ENCODE results near the gene ARL15. TPM values are rescaled to one million over a fixed set of nuclear protein-coding genes. Genes with fewer than 3 reads are reported as not detected.

The ARL15 gene
- total and polyA plus RNA-seq, 2 of the 8 experiments (the other 6 are each of a cell fraction or from before 2014, with no cell fraction given), result 9.9 to 21.2 TPM

DNA sequence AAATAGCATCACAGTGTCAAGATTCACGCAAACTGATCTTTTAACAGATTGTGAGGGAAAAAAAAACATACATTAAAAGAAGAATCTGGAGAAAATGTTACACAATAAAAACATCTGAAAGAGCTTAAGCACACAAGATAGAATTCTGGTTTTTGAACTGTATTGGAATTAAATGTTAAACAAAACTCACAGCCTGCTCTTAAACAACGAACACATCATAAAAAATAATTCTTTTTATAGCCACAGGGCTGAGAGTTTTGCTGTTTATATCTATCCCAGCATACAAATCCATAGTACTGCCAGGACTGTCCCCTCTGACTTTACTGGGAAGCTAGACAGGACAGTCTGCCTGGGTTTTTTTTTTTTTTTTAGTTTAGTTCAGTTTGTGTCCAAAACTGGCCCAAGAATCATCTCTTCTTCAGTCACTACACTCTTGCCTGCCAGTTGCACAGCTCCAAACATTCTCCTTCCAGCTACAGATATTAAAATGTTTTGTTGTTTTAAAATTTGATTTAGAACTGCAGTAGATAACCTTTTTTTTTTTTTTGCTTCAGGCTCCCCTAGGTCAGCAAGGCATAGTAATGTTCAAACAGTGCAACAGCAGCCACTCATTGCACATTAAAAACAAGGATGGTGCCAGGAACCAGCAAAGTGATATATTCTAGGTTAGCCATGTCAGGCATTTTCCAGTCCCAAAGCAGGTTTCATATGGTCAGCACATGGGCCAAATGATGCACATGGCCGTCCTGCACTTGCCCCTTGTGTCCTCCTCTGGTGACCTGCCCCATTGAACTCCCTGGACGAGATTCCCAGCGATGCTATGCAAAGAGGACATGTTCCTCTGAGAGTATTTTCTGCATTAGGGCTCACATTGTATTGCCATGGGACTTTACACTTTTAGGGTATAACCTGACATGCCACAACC is 173.6 kb downstream of the ARL15 start:
- Histone ChIP-seq H3K27me3 (replicated peaks in 1 of 4; ENCODE audit: control insufficient read depth in 3 of 4, extremely low read depth in 1 of 4, insufficient read depth in 3 of 4, low read length in 3 of 4) (no peaks in the 10 kb centered on the region), H2AFZ (ENCODE audit: low read length) (no peak overlapping the region), H3K4me3 (ENCODE audit: extremely low read depth in 1 of 4, insufficient read depth in 2 of 4, low read depth in 3 of 4, low read length in 4 of 4) (no peak overlapping the region), H3K23ac (ENCODE audit: insufficient read length) (no peak overlapping the region), H2BK5ac (ENCODE audit: low read depth, low read length) (no peak overlapping the region), H2BK15ac (ENCODE audit: low read length) (no peak overlapping the region), H3K4ac (replicated peaks; ENCODE audit: insufficient read length, low read depth, low read length) (no peak overlapping the region), H4K5ac (ENCODE audit: insufficient read length, low read depth, low read length) (no peak overlapping the region), H2BK12ac (ENCODE audit: low read depth, low read length) (no peak overlapping the region), H3K56ac (replicated peaks; ENCODE audit: insufficient read length, low read depth, low read length) (no peak overlapping the region), H2BK120ac (replicated peaks; ENCODE audit: low read depth, low read length) (no peak overlapping the region), H3K27ac (ENCODE audit: low read depth, low read length) (no peak overlapping the region), H4K20me1 (replicated peaks in 1 of 2; ENCODE audit: control insufficient read depth in 1 of 2, insufficient read depth in 2 of 2, low read length in 2 of 2) (peaks cover 0 to 2% of the 10 kb centered on the region in 2 experiments), H4K91ac (replicated peaks; ENCODE audit: insufficient read length, low read length) (no peak overlapping the region), H3K79me1 (ENCODE audit: low read depth, low read length) (no peaks in the 10 kb centered on the region), H4K8ac (ENCODE audit: extremely low read depth, insufficient read depth, low read length) (no peak overlapping the region), H3K9me3 (ENCODE audit: insufficient read depth in 2 of 2, low read depth in 1 of 2, low read length in 1 of 2) (no peaks in the 10 kb centered on the region), H3K18ac (ENCODE audit: extremely low read depth, low read length) (no peak overlapping the region), H2AK5ac (ENCODE audit: low read depth, low read length) (no peak overlapping the region), H3K79me2 (ENCODE audit: control insufficient read depth in 1 of 2, insufficient read depth in 2 of 2, low read length in 2 of 2) (no peaks in the 10 kb centered on the region), H2BK20ac (ENCODE audit: low read length) (no peak overlapping the region), H3K14ac (ENCODE audit: insufficient read length) (no peak overlapping the region), H3K4me2 (ENCODE audit: insufficient read depth in 1 of 2, low read depth in 2 of 2, low read length in 2 of 2) (no peak overlapping the region), H3K4me1 (replicated peaks in 1 of 4; ENCODE audit: control insufficient read depth in 3 of 4, insufficient read depth in 4 of 4, low read length in 3 of 4) (no peaks in the 10 kb centered on the region), H3K23me2 (ENCODE audit: low read depth, low read length) (no peaks in the 10 kb centered on the region), H3K9ac (replicated peaks in 1 of 4; ENCODE audit: extremely low read depth in 1 of 4, low read depth in 3 of 4, low read length in 3 of 4) (no peak overlapping the region), H3K36me3 (ENCODE audit: control insufficient read depth in 2 of 4, insufficient read depth in 4 of 4, low read length in 3 of 4) (no peaks in the 10 kb centered on the region)
- no peak for FAIRE-seq
- DNase-seq (ENCODE audit: low read depth in 1 of 2, low spot score in 2 of 2), result no peak
- CTCF ChIA-PET (ENCODE audit: partially characterized antibody), result interaction anchor here (0.7 to 1.6 kb wide), 4 partner anchors 10 to 896 kb away, joined by 3 read pairs; no protein-coding TSS in a partner anchor
- POLR2A ChIA-PET (ENCODE audit: partially characterized antibody), result no interaction called here
- WGBS, 2 experiments (ENCODE audit: extremely low coverage in 1 of 2, insufficient coverage in 1 of 2, insufficient read length in 1 of 2, insufficient replicate concordance in 2 of 2, low coverage in 1 of 2, low lambda C conversion rate in 2 of 2, missing lambda C conversion rate in 1 of 2), result 92% methylated on average over 5 of the region's 5 CpGs; no CpG with 5 or more reads in 1 of the 2 experiments
- TF ChIP-seq HDAC2 (IDR thresholded peaks at IDR 0.05; ENCODE audit: borderline replicate concordance in 1 of 2, low read depth in 2 of 2, low read length in 2 of 2) (no peak), FOSL1 (IDR thresholded peaks at IDR 0.05; ENCODE audit: insufficient read depth, low read depth, low read length) (no peak), NRF1 (IDR thresholded peaks at IDR 0.05; ENCODE audit: low read depth, low read length) (no peak), KDM1A (IDR thresholded peaks at IDR 0.05; ENCODE audit: borderline replicate concordance, low read length) (no peak), EP300 (IDR thresholded peaks at IDR 0.05; ENCODE audit: borderline replicate concordance in 1 of 2, low read depth in 2 of 2, low read length in 2 of 2) (no peak)

All from H1 (cell line).